OCI-LY7 (cell line): ENCODE results near the gene SBF2. TPM values are rescaled to one million over a fixed set of nuclear protein-coding genes. Genes with fewer than 3 reads are reported as not detected.
A peak's percentile ranks its signal among the peaks of the same experiment; 100 is the strongest.

Source experiments
- BruUV-seq: library from RNA; stranded (reverse); fragments of 400-500 nt; replicated peaks from 2 replicates; lab custom pipeline; 2021; lab: Mats Ljungman, UMichigan
- CTCF ChIA-PET: fragments of 300-600 bp; sonication (Branson Sonifier 250); formaldehyde crosslinking; loops from one replicate; lab custom pipeline; 2022; ENCODE audit warnings: antibody characterized with exemption; ENCODE audit not compliant: unreplicated experiment; lab: Charles Lee
- POLR2A ChIA-PET: fragments of 300-600 bp; sonication (Branson Sonifier 250); formaldehyde crosslinking; loops from one replicate; lab custom pipeline; 2022; ENCODE audit warnings: antibody characterized with exemption; lab: Charles Lee
- DNase-seq: peaks from one replicate; pipeline ENCODE4 v3.0.0-alpha.2; 2015; ENCODE audit warnings: low spot score
- H2AFZ ChIP-seq: fragments of 200-600 bp; sonication (generic), shearing (Covaris generic); 2 replicates; pipeline ENCODE4 v1.6.1; 2014; ENCODE audit warnings: mild to moderate bottlenecking, antibody characterized with exemption, low read length, moderate library complexity
- H3K27ac ChIP-seq: fragments of 200-600 bp; sonication (generic); 2 replicates; pipeline ENCODE4 v1.5.1; 2014; ENCODE audit warnings: mixed run types, low read depth, mild to moderate bottlenecking, moderate library complexity, low read length, inconsistent platforms; ENCODE audit not compliant: poor library complexity, severe bottlenecking
- H3K36me3 ChIP-seq: fragments of 200-600 bp; sonication (generic); 2 replicates; pipeline ENCODE4 v1.6.1; 2014; ENCODE audit warnings: mild to moderate bottlenecking, antibody characterized with exemption, low read length, moderate library complexity, mixed read lengths; ENCODE audit not compliant: insufficient read depth
- H3K4me1 ChIP-seq: fragments of 200-600 bp; sonication (generic); 2 replicates; pipeline ENCODE4 v1.5.1; 2014; ENCODE audit warnings: mild to moderate bottlenecking, low read length; ENCODE audit not compliant: insufficient read depth, poor library complexity, severe bottlenecking
- H3K4me2 ChIP-seq: fragments of 200-600 bp; sonication (generic); 2 replicates; pipeline ENCODE4 v1.6.1; 2014; ENCODE audit warnings: mild to moderate bottlenecking, low read length
- H3K4me3 ChIP-seq: fragments of 200-600 bp; sonication (generic); 2 replicates; pipeline ENCODE4 v1.5.1; 2014; ENCODE audit warnings: mild to moderate bottlenecking, low read depth, low read length; ENCODE audit not compliant: poor library complexity, severe bottlenecking
- H3K79me2 ChIP-seq: fragments of 200-600 bp; sonication (generic); 2 replicates; pipeline ENCODE4 v1.6.1; 2016; ENCODE audit warnings: low read depth, mild to moderate bottlenecking, low read length, moderate library complexity, mixed read lengths; ENCODE audit not compliant: insufficient read depth
- H3K9me2 ChIP-seq: fragments of 200-600 bp; sonication (generic); 2 replicates; pipeline ENCODE4 v1.6.1; 2016; ENCODE audit warnings: mild to moderate bottlenecking, low read length, mixed read lengths; ENCODE audit not compliant: insufficient read depth
- H3K9me3 ChIP-seq: fragments of 200-600 bp; sonication (generic); 2 replicates; pipeline ENCODE4 v1.6.1; 2014; ENCODE audit warnings: mild to moderate bottlenecking, mixed run types, low read length, mixed read lengths
- H4K20me1 ChIP-seq: fragments of 200-600 bp; sonication (generic); 2 replicates; pipeline ENCODE4 v1.6.1; 2014; ENCODE audit warnings: mild to moderate bottlenecking, antibody characterized with exemption, low read length, moderate library complexity, mixed read lengths; ENCODE audit not compliant: insufficient read depth
- EZH2phosphoT487 ChIP-seq: fragments of 200-600 bp; sonication (generic); IDR thresholded peaks from 2 replicates; pipeline ENCODE4 v1.6.1; 2018; ENCODE audit warnings: low read depth, borderline replicate concordance, mild to moderate bottlenecking, mixed run types, antibody characterized with exemption, low read length, moderate library complexity, mixed read lengths
- intact Hi-C: fragments of 100-400 bp; cut with micrococcal nuclease; formaldehyde crosslinking; loops from one replicate; pipeline ENCODE4 v1.10.0; 2022; ENCODE audit not compliant: unreplicated experiment
- total RNA-seq, 2 experiments: library from RNA; depleted of rRNA in 1 of 2; stranded (reverse); fragments of >200 nt in 1 of 2; shearing (Covaris generic) in 1 of 2; gene quantifications; 2 replicates each; pipeline ENCODE4 v1.2.3, GENCODE V29; 2014 to 2022
- TF ChIP-seq, protein P1 (sequence below): fragments of 200-600 bp; sonication (generic); conservative IDR thresholded peaks from 2 replicates; pipeline ENCODE4 v1.5.1; 2014; ENCODE audit warnings: mild to moderate bottlenecking, antibody characterized with exemption, low read length, moderate library complexity, mixed read lengths

The SBF2 gene
- total RNA-seq, 2 experiments from 2014 or later = 12.9 to 14.3 TPM

GRCh38 chr11:9858822-9859221 lies 435.2 kb downstream of the SBF2 start:
- DNase-seq = peak; percentile 53
- Histone ChIP-seq H3K36me3 (0 out of 2 replicates have a peak, but pooled peaks cover 3% of the 10 kb centered on the region), H3K9me2 (no peaks in the 10 kb centered on the region), H3K4me3 (peak overlapping the region; percentile 5), H3K4me2 (peak overlapping the region; percentile 68), H4K20me1 (no peaks in the 10 kb centered on the region), H2AFZ (peak overlapping the region; percentile 81), H3K4me1 (peaks cover 58% of the 10 kb centered on the region), H3K79me2 (no peaks in the 10 kb centered on the region), H3K27ac (peak overlapping the region; percentile 30), H3K9me3 (no peaks in the 10 kb centered on the region)
- TF ChIP-seq EZH2phosphoT487 = no peak
- TF ChIP-seq, protein P1, sequence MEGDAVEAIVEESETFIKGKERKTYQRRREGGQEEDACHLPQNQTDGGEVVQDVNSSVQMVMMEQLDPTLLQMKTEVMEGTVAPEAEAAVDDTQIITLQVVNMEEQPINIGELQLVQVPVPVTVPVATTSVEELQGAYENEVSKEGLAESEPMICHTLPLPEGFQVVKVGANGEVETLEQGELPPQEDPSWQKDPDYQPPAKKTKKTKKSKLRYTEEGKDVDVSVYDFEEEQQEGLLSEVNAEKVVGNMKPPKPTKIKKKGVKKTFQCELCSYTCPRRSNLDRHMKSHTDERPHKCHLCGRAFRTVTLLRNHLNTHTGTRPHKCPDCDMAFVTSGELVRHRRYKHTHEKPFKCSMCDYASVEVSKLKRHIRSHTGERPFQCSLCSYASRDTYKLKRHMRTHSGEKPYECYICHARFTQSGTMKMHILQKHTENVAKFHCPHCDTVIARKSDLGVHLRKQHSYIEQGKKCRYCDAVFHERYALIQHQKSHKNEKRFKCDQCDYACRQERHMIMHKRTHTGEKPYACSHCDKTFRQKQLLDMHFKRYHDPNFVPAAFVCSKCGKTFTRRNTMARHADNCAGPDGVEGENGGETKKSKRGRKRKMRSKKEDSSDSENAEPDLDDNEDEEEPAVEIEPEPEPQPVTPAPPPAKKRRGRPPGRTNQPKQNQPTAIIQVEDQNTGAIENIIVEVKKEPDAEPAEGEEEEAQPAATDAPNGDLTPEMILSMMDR = no peak
- intact Hi-C loops = no loop called here
- ChIA-PET POLR2A (interaction anchor here (0.6 to 2.7 kb wide), 3 partner anchors 15 to 242 kb away, joined by 3 to 10 read pairs (median 4); no protein-coding TSS in a partner anchor), CTCF (no interaction called here)
- BruUV-seq = no TSS peak

GRCh38 chr11:9858218-9858617 lies 435.8 kb downstream of the SBF2 start:
- ChIA-PET CTCF (no interaction called here), POLR2A (interaction anchor here (0.6 to 2.7 kb wide), 4 partner anchors 11 to 357 kb away, joined by 3 to 10 read pairs (median 3); no protein-coding TSS in a partner anchor)
- intact Hi-C loops = no loop called here

More at GRCh38 chr11:9858218-9858617, 435.8 kb downstream of the SBF2 start:
- no peak for TF ChIP-seq EZH2phosphoT487
- TF ChIP-seq, protein P1 = no peak
- no peak for DNase-seq
- no TSS peak for BruUV-seq
- no peaks in the 10 kb centered on the region for H4K20me1 ChIP-seq
- peaks cover 58% of the 10 kb centered on the region for H3K4me1 ChIP-seq
- no peak overlapping the region for H3K4me3 ChIP-seq
- H3K79me2 ChIP-seq = no peaks in the 10 kb centered on the region
- peak overlapping the region; percentile 30 for H3K27ac ChIP-seq
- H3K36me3 ChIP-seq = 0 out of 2 replicates have a peak, but pooled peaks cover 3% of the 10 kb centered on the region
- H3K9me3 ChIP-seq = no peaks in the 10 kb centered on the region
- H2AFZ ChIP-seq = peak overlapping the region; percentile 81
- peak overlapping the region; percentile 68 for H3K4me2 ChIP-seq
- H3K9me2 ChIP-seq = no peaks in the 10 kb centered on the region
